A204.1 (cell line): ENCODE results near the gene SERPINE3.
A peak's percentile ranks its signal among the peaks of the same experiment; 100 is the strongest.

Source experiments
- FAIRE-seq: peaks from 2 replicates; lab custom pipeline; 2012; peaks lifted over from hg19 to GRCh38; lab: Jason Lieb, UNC

SERPINE3 gene

DNA sequence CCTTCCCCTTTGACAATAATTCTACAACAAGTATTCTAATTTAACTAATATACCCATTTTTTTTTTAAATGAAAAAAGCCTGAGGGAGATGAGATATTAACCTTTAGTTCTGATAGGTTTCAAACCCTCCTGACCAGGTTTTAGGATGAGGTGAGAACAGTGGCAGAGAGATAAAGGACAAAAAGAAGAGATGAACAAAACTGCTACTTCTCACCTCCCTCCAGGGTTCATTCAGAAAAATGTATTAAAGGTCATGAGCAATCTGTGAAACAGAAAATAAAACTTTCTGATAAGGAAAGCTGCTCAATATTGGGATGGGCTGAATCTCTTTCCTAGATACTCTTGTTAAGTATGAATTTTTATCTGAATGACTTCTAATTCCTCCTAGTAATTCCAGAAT, 24.1 kb downstream of the SERPINE3 start:
- FAIRE-seq = no peak

GRCh38 chr13:51364404-51365008, 25.0 kb downstream of the SERPINE3 start:
- FAIRE-seq = no peak

GRCh38 chr13:51370116-51370515, 30.6 kb downstream of the SERPINE3 start:
- no peak for FAIRE-seq

DNA sequence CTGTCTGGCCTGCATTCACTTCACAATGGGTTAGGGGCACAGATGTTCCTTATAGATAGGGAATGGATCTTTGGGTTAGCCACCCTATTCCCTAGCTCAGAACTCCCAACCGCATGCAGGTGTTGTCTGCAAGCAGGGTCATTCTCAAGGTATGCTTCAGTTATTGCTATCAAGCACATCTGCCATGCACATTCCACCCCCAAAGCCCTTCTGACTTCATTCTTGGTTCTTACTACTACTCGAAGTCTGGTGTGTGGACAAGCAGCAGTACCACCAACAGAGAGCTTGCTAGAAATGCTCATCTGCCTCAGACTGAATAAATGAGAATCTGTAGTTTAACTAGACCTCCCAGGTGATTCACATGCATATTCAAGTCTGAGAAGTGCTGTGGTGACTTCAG, 31.3 kb downstream of the SERPINE3 start:
- no peak for FAIRE-seq

- no peak for FAIRE-seq
Observed at GRCh38 chr13:51371768-51372399, 32.4 kb downstream of the SERPINE3 start.

- no peak for FAIRE-seq
Observed at GRCh38 chr13:51373451-51373850, 34.0 kb downstream of the SERPINE3 start.

DNA sequence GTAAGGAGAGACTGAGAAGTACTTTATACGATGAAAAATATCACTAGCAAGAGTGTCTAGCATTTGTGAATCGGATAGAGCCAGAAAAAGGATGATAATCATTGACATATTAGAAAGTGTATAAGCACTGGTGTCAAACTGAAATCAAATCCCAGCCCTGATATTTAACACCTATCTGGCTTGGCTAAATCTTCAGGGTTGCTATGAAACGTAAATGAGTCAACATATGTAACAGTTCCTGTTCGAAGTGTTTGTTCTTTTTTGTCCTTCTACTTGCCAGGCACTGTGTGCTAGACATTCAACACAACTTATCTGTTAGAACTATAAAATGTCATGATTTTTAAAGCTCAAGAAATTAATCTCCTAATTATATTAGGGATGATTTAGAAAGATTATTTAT, 40.8 kb downstream of the SERPINE3 start:
- peak; percentile 21 for FAIRE-seq

DNA sequence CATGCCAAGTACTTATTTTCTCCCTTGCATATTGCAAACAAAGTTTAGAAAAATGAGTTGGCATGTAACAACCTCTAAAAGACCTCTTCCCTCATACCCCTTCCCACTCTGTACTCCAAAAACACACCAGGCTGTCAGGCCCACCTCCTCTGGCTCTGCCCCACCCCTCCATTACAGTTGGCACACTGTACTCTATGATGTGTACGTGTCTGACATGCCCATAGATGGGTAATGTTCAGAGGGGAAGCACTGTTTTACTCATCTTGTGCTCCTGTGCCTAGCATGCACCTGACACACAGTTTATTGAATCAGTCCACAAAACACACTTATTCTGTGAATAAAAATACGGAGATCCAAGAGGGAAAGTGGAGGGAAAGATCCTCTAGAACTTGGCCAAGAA, 45.6 kb downstream of the SERPINE3 start:
- no peak for FAIRE-seq

- FAIRE-seq = no peak
Observed at GRCh38 chr13:51394724-51395123, 55.2 kb downstream of the SERPINE3 start.

- no peak for FAIRE-seq
Observed at GRCh38 chr13:51396352-51396751, 56.9 kb downstream of the SERPINE3 start.

DNA sequence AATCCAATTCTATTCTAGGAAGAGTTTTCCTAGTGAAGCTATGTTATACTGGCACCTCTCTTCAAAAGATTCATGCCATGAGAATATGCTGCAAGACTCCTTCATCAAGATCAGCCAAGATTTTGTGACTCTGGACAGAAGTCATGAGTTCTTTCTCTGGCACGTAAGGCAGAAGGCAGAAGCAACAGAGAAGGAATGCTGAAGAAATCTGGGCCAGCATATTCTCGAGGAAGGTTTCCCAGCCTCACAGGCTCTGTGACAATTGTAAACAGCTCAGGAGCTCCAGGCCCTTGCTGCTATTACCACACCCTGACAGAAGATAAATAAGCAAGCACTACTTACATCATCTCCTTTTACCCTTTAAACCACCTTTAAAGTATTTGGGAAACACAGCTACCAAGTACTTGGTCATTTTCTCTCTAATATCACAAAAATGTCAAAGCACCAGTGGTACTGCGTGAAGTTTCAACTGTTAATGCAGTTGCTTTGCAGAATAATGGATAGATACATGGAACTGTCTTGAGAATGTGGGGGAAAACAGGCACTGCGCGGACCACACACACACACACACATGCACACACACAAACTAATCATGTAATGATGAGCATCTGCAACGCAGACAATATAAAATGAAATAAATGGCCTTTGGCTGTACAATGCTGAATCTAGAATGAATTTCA, 57.9 kb downstream of the SERPINE3 start:
- FAIRE-seq = no peak

GRCh38 chr13:51405176-51405575, 65.7 kb downstream of the SERPINE3 start:
- FAIRE-seq = no peak

- FAIRE-seq = no peak
Observed at GRCh38 chr13:51412431-51412830, 72.9 kb downstream of the SERPINE3 start.
